ENCODE measurements around the gene TSPAN11.
"Not testable (repeated sequence)": the region's sequence is repeated elsewhere in the genome, so short reads cannot be mapped to it uniquely, and the experiment has no call there.

Gene TSPAN11

GRCh38 chr12:31011746-31012566, 85.4 kb downstream of the TSPAN11 start:
- FAIRE-seq: peak; percentile 66

GRCh38 chr12:31012567-31012891, 86.0 kb downstream of the TSPAN11 start:
- not testable (repeated sequence) for FAIRE-seq; DNase-seq (ENCODE audit: insufficient read length, low spot score)

More at GRCh38 chr12:31011746-31012566, 85.4 kb downstream of the TSPAN11 start:
- DNase-seq (ENCODE audit: insufficient read length, low spot score): no peak

GRCh38 chr12:31015215-31015614, 88.7 kb downstream of the TSPAN11 start:
- no peak for FAIRE-seq
- no peak for DNase-seq (ENCODE audit: insufficient read length, low spot score)

- DNase-seq (ENCODE audit: insufficient read length, low spot score) (no peak), FAIRE-seq (no peak)
These were observed 89.5 kb downstream of the TSPAN11 start for GRCh38 chr12:31016057-31016456.

- FAIRE-seq (peak; percentile 95), DNase-seq (ENCODE audit: insufficient read length, low spot score) (no peak)
These were observed 91.0 kb downstream of the TSPAN11 start for GRCh38 chr12:31017535-31017934.

GRCh38 chr12:31018106-31018789, 91.7 kb downstream of the TSPAN11 start:
- FAIRE-seq: no peak
- DNase-seq (ENCODE audit: insufficient read length, low spot score): no peak

GRCh38 chr12:31018790-31019505, 92.4 kb downstream of the TSPAN11 start:
- DNase-seq (ENCODE audit: insufficient read length, low spot score) (no peak), FAIRE-seq (peak; percentile 76)

GRCh38 chr12:31019561-31019960, 93.0 kb downstream of the TSPAN11 start:
- no peak for DNase-seq (ENCODE audit: insufficient read length, low spot score)
- FAIRE-seq: peak; percentile 33

- DNase-seq (ENCODE audit: insufficient read length, low spot score): no peak
- no peak for FAIRE-seq
These were observed 93.4 kb downstream of the TSPAN11 start for GRCh38 chr12:31019976-31020375.

- no peak for FAIRE-seq
These were observed 94.0 kb downstream of the TSPAN11 start for GRCh38 chr12:31020385-31021166.

GRCh38 chr12:31021181-31021580, 94.6 kb downstream of the TSPAN11 start:
- no peak for FAIRE-seq
- no peak for DNase-seq (ENCODE audit: insufficient read length, low spot score)

More at GRCh38 chr12:31020385-31021166, 94.0 kb downstream of the TSPAN11 start:
- DNase-seq (ENCODE audit: insufficient read length, low spot score): no peak

GRCh38 chr12:31021809-31022494, 95.4 kb downstream of the TSPAN11 start:
- DNase-seq (ENCODE audit: insufficient read length, low spot score): no peak
- FAIRE-seq: no peak

GRCh38 chr12:31023271-31023724, 96.8 kb downstream of the TSPAN11 start:
- no peak for DNase-seq (ENCODE audit: insufficient read length, low spot score)
- no peak for FAIRE-seq

GRCh38 chr12:31026202-31026601, 99.7 kb downstream of the TSPAN11 start:
- no peak for FAIRE-seq

GRCh38 chr12:31027006-31027405, 100.5 kb downstream of the TSPAN11 start:
- FAIRE-seq; DNase-seq (ENCODE audit: insufficient read length, low spot score): not testable (repeated sequence)

More at GRCh38 chr12:31026202-31026601, 99.7 kb downstream of the TSPAN11 start:
- no peak for DNase-seq (ENCODE audit: insufficient read length, low spot score)

- no peak for DNase-seq (ENCODE audit: insufficient read length, low spot score)
These were observed 102.9 kb downstream of the TSPAN11 start for GRCh38 chr12:31029468-31029867.

GRCh38 chr12:31029916-31030562, 103.5 kb downstream of the TSPAN11 start:
- FAIRE-seq (no peak), DNase-seq (ENCODE audit: insufficient read length, low spot score) (no peak)

More at GRCh38 chr12:31029468-31029867, 102.9 kb downstream of the TSPAN11 start:
- no peak for FAIRE-seq

- no peak for DNase-seq (ENCODE audit: insufficient read length, low spot score)
These were observed 105.4 kb downstream of the TSPAN11 start for GRCh38 chr12:31031951-31032335.

GRCh38 chr12:31033146-31033545, 106.6 kb downstream of the TSPAN11 start:
- DNase-seq (ENCODE audit: insufficient read length, low spot score) (no peak), FAIRE-seq (no peak)

More at GRCh38 chr12:31031951-31032335, 105.4 kb downstream of the TSPAN11 start:
- no peak for FAIRE-seq

All from HTR-8/SVneo (cell line).